Gastrocnemius medialis (tissue), 4 donors: ENCODE results near the gene MSI2. TPM values are rescaled to one million over a fixed set of nuclear protein-coding genes. Genes with fewer than 3 reads are reported as not detected.

ENCODE experiments used
- ATAC-seq, 2 donors: fragments of 150-250 bp; one replicate each; pipeline ENCODE4 v1.9.1; 2016
- DNase-seq, 2 donors: peaks; one replicate each; pipeline ENCODE4 v3.0.0-alpha.2; 2019
- H3K27ac ChIP-seq, 4 donors: fragments of 200-600 bp; sonication (generic); 1 replicate in 1 of 4; 2 replicates in 3 of 4; pipeline ENCODE4 v1.5.1; 2016 to 2018; ENCODE audit warnings: mild to moderate bottlenecking in 2 of 4, moderate library complexity in 1 of 4
- H3K27me3 ChIP-seq, 3 donors: fragments of 200-600 bp; sonication (generic) in 2 of 3; 1 replicate in 1 of 3; 2 replicates in 2 of 3; pipeline versions ENCODE4 v1.5.1 to v1.6.0; 2016 to 2019; ENCODE audit warnings: mild to moderate bottlenecking in 1 of 3, moderate library complexity in 1 of 3
- H3K36me3 ChIP-seq, 2 donors: fragments of 200-600 bp; sonication (generic) in 1 of 2; one replicate each; pipeline ENCODE4 v1.5.1; 2017 to 2018
- H3K4me1 ChIP-seq, 2 donors: fragments of 200-600 bp; sonication (generic) in 1 of 2; one replicate each; pipeline ENCODE4 v1.5.1; 2016 to 2017; ENCODE audit warnings: mild to moderate bottlenecking in 2 of 2
- H3K4me3 ChIP-seq, 4 donors: fragments of 200-600 bp; sonication (generic) in 3 of 4; 1 replicate in 1 of 4; 2 replicates in 3 of 4; pipeline ENCODE4 v1.5.1; 2016 to 2019; ENCODE audit warnings: mild to moderate bottlenecking in 2 of 4
- H3K9me3 ChIP-seq, 3 donors: fragments of 200-600 bp; sonication (generic) in 2 of 3; 1 replicate in 1 of 3; 2 replicates in 2 of 3; pipeline ENCODE4 v1.5.1; 2016 to 2019
- POLR2A ChIP-seq, 2 donors: fragments of 450-650 bp; IDR thresholded peaks; one replicate each; pipeline ENCODE4 v1.6.1; 2017; ENCODE audit warnings: antibody characterized with exemption in 2 of 2, mild to moderate bottlenecking in 2 of 2, moderate library complexity in 2 of 2
- in situ Hi-C, 4 donors: fragments of 200-750 bp; cut with MboI; loops; one replicate each; pipeline versions ENCODE4 v1.15.0 to v1.8.0; 2017; ENCODE audit warnings: low sequenced_read_pairs in 4 of 4
- intact Hi-C: fragments of 100-400 bp; cut with DNase I; formaldehyde crosslinking; loops from one replicate; pipeline ENCODE4 v1.15.1; 2023; ENCODE audit warnings: low total_unique reads
- total RNA-seq, 4 donors: library from RNA; depleted of rRNA; stranded (reverse); fragments of >200 nt; gene quantifications; one replicate each; pipeline versions ENCODE4 v1.1.0 to v1.2.3, GENCODE V29; 2016
- TF ChIP-seq, protein P1 (sequence below), 5 experiments: fragments of 450-650 bp in 3 of 5; fragments of 200-600 bp in 2 of 5; sonication (generic) in 2 of 5; IDR thresholded peaks in 4 of 5; conservative IDR thresholded peaks in 1 of 5; 1 replicate in 4 of 5; 2 replicates in 1 of 5; pipeline ENCODE4 v1.5.1; 2016 to 2019; ENCODE audit warnings: antibody characterized with exemption in 5 of 5, mild to moderate bottlenecking in 3 of 5, moderate library complexity in 3 of 5

MSI2 gene
- total RNA-seq, 4 donors from 2014 or later: 33.1 to 66.2 (median 48.5) TPM

DNA sequence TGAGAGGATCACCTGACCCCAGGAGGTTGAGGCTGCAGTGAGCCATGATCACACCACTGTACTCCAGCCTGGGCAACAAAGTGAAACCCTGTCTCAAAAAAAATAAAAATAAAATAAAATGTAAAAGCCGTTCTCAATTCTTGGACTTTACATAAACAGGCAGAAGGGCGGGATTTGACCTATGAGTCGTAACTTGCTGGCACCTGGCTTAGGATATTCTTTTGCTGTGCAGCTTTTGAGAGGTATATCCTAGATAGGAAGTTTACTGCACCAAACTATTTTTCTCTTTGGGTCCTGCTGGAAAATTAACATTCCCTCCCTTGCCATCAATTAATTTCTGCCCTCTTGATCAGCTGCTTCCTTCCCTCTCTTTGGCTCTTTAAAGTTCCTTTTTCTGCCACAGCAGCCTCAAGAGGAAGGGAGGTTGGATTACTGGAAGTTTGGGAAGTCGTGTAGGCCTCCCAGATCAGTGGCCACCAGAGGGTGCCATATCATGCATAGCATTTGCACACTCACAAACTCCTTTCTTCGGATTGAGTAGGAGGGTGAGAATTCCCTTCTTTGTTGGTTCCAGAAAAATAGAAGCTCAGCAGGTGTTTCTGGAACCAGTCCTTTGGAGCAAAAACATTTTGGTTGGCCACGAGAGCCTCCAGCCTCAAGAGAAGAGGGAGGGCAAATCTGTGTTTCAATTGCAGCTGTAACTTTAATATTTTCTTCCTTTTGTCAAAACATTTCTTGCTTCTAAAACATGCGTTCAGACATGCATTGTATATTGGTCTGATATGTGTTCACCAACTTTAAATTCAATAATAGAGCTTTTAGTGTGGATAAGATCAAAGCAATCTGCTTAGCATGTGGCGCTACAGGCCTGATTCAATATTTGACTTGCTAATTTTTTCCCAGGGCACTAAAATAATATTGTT is 341.5 kb downstream of the MSI2 start:
- DNase-seq (peak in 1 of 2 donors; percentile 66), ATAC-seq (peak; percentile 60 to 85)
- Histone ChIP-seq H3K27me3 (no peaks in the 10 kb centered on the region), H3K27ac (peak overlapping the region; percentile 37 to 65 (median 58)), H3K4me3 (no peak overlapping the region), H3K36me3 (no peaks in the 10 kb centered on the region), H3K9me3 (no peaks in the 10 kb centered on the region), H3K4me1 (peaks cover 18 to 19% of the 10 kb centered on the region in 2 donors)
- intact Hi-C loops (loop anchor here (2.0 to 10.0 kb wide), 2 partner anchors 237 to 397 kb away; no protein-coding TSS in a partner anchor), in situ Hi-C loops (loop anchor here in 1 of 4 donors (25.0 kb wide), 1 partner anchor 390 kb away; the partner anchor contains the start of gene VEZF1)
- TF ChIP-seq POLR2A (IDR thresholded peaks at IDR 0.05): no peak
- TF ChIP-seq, protein P1, sequence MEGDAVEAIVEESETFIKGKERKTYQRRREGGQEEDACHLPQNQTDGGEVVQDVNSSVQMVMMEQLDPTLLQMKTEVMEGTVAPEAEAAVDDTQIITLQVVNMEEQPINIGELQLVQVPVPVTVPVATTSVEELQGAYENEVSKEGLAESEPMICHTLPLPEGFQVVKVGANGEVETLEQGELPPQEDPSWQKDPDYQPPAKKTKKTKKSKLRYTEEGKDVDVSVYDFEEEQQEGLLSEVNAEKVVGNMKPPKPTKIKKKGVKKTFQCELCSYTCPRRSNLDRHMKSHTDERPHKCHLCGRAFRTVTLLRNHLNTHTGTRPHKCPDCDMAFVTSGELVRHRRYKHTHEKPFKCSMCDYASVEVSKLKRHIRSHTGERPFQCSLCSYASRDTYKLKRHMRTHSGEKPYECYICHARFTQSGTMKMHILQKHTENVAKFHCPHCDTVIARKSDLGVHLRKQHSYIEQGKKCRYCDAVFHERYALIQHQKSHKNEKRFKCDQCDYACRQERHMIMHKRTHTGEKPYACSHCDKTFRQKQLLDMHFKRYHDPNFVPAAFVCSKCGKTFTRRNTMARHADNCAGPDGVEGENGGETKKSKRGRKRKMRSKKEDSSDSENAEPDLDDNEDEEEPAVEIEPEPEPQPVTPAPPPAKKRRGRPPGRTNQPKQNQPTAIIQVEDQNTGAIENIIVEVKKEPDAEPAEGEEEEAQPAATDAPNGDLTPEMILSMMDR (IDR thresholded peaks at IDR 0.05 in 4 of 5, conservative IDR thresholded peaks at IDR 0.05 in 1 of 5): peak; percentile 66 to 85 (median 74)

DNA sequence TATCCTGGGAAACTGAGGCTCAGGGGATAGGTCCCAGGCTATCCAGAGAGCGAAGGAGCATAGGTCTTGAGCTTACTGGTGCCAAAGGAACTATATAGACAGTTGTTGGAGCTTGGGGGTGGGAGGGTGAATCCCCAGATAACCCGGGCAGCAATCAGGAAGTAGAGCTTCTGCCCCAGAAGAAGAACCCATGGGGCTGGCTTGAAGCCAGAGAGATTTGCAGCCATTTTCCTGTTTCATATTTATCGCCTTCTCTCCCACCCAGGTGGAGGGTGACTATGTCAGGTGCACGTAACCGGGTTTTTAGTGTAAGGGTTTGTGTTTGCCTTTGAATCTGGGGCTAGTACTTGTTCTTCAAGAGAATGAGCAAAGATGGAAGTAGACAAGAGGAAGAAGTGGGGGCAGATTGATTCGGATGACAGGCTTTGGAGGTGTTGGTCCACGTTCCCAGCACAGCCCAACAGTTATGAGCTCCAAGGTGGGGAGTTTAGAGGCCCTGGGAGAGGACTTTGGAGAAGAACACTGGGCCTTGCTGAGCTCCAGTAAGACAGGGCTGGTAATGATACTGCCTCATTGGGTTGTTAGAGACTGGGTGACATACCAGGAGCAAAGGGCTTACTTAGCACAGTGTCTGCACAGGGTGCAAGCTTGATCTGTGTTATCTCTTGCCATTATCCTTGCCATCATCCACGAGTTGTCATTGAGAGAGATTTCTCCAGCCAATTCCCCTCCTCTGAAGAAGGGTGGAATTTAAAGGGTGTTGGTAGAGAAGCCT is 343.1 kb downstream of the MSI2 start:
- in situ Hi-C loops: loop anchor here in 1 of 4 donors (25.0 kb wide), 1 partner anchor 388 kb away; the partner anchor contains the start of gene VEZF1
- Histone ChIP-seq H3K9me3 (no peaks in the 10 kb centered on the region), H3K4me3 (no peak overlapping the region), H3K4me1 (peaks cover 21 to 30% of the 10 kb centered on the region in 2 donors), H3K36me3 (no peaks in the 10 kb centered on the region), H3K27me3 (no peaks in the 10 kb centered on the region), H3K27ac (peak overlapping the region; percentile 37 to 65 (median 58))
- TF ChIP-seq, protein P1 (IDR thresholded peaks at IDR 0.05 in 4 of 5, conservative IDR thresholded peaks at IDR 0.05 in 1 of 5): no peak
- no peak for TF ChIP-seq POLR2A (IDR thresholded peaks at IDR 0.05)
- intact Hi-C loops: loop anchor here (2.0 to 10.0 kb wide), 2 partner anchors 73 to 395 kb away; no protein-coding TSS in a partner anchor
- DNase-seq: no peak
- no peak for ATAC-seq

GRCh38 chr17:57600074-57600473 is 343.8 kb downstream of the MSI2 start:
- no peak for TF ChIP-seq POLR2A (IDR thresholded peaks at IDR 0.05)
- TF ChIP-seq, protein P1 (IDR thresholded peaks at IDR 0.05 in 4 of 5, conservative IDR thresholded peaks at IDR 0.05 in 1 of 5): no peak
- H3K36me3 ChIP-seq: no peaks in the 10 kb centered on the region
- intact Hi-C loops: loop anchor here (2.0 kb wide), 1 partner anchor 73 kb away; no protein-coding TSS in a partner anchor
- H3K9me3 ChIP-seq: no peaks in the 10 kb centered on the region
- DNase-seq (no peak), ATAC-seq (no peak)
- no peaks in the 10 kb centered on the region for H3K27me3 ChIP-seq
- peaks cover 27 to 36% of the 10 kb centered on the region in 2 donors for H3K4me1 ChIP-seq
- H3K4me3 ChIP-seq: no peak overlapping the region
- H3K27ac ChIP-seq: peak overlapping the region in 3 of 4 donors; percentile 37 to 65 (median 59)
- in situ Hi-C loops: no loop called here

DNA sequence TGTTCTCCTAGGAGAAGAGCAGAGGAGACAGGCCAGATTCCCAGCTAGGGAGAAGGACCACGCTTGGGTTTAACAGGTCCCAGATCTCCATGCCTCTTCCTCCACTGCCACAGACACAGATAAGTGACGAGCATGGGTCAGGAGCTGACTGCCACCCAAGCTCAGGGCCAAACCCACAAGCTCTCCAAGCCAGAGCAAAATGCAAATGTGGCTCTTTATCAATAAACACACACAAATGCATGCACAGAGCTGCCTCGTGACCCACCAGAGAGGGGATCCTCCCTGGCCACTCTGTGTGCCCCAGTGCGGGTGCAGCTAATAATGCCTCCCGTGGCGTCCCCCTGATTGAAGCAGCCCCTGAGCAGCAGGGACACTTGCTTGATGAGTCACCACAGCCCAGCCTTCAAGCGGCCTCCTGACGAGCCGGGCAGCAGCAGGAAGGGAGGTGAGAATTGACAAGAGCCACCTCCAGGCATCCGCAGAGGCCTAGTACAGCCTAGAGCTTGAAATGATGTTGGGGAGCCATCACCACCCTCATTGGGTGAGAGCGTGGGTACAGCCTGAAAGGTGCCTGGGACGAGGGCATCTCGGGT is 344.9 kb downstream of the MSI2 start:
- ATAC-seq (no peak), DNase-seq (no peak)
- Histone ChIP-seq H3K9me3 (no peaks in the 10 kb centered on the region), H3K36me3 (no peaks in the 10 kb centered on the region), H3K4me3 (no peak overlapping the region), H3K4me1 (peaks cover 39 to 48% of the 10 kb centered on the region in 2 donors), H3K27me3 (no peaks in the 10 kb centered on the region), H3K27ac (peak overlapping the region in 1 of 4 donors; percentile 10)
- intact Hi-C loops (loop anchor here (2.0 kb wide), 1 partner anchor 72 kb away; no protein-coding TSS in a partner anchor), in situ Hi-C loops (no loop called here)
- TF ChIP-seq, protein P1 (IDR thresholded peaks at IDR 0.05 in 4 of 5, conservative IDR thresholded peaks at IDR 0.05 in 1 of 5): no peak
- no peak for TF ChIP-seq POLR2A (IDR thresholded peaks at IDR 0.05)
